GM12878 (cell line): ENCODE measurements around the gene BECN2. TPM values are rescaled to one million over a fixed set of nuclear protein-coding genes. Genes with fewer than 3 reads are reported as not detected.

Experiments used
- ATAC-seq: fragments of 200-7000 bp; cut with Tn5 transposase; 3 replicates; pipeline ENCODE4 v1.9.1; 2020; ENCODE audit warnings: mild to moderate bottlenecking, moderate library complexity
- BruUV-seq: library from RNA; stranded (reverse); fragments of 400-500 nt; replicated peaks from 2 replicates; lab custom pipeline; 2021; lab: Mats Ljungman, UMichigan
- CTCF ChIA-PET: fragments of 300-600 bp; sonication (Branson Sonifier 250); formaldehyde crosslinking; extraction: SDS; loops from one replicate; lab custom pipeline; 2021; ENCODE audit warnings: inconsistent platforms; lab: Yijun Ruan, JAX
- POLR2A ChIA-PET: fragments of 350-600 bp; formaldehyde crosslinking; extraction: SDS; loops from one replicate; lab custom pipeline; 2021; ENCODE audit warnings: inconsistent platforms; lab: Charles Lee
- RAD21 ChIA-PET: fragments of 300-600 bp; sonication (Branson Sonifier 250); formaldehyde crosslinking; loops from one replicate; lab custom pipeline; 2023; ENCODE audit warnings: antibody characterized with exemption; ENCODE audit not compliant: unreplicated experiment; lab: Charles Lee
- SMC1A ChIA-PET: fragments of 300-600 bp; sonication (Branson Sonifier 250); formaldehyde crosslinking; loops from one replicate; lab custom pipeline; 2023; ENCODE audit not compliant: unreplicated experiment, uncharacterized antibody; lab: Charles Lee
- DNase-seq: peaks from one replicate; pipeline ENCODE4 v3.0.0-alpha.2; 2011; ENCODE audit warnings: low read depth, low spot score
- FAIRE-seq: peaks from 3 replicates; lab custom pipeline; 2011; peaks lifted over from hg19 to GRCh38; lab: Jason Lieb, UNC
- H2AFZ ChIP-seq: 2 replicates; pipeline ENCODE4 v1.6.0; 2011; ENCODE audit warnings: low read depth, low read length, control low read depth; ENCODE audit not compliant: control insufficient read depth
- H3K27ac ChIP-seq: 2 replicates; pipeline ENCODE4 v1.5.1; 2011; ENCODE audit warnings: control low read depth; ENCODE audit not compliant: control insufficient read depth, insufficient read depth
- H3K27me3 ChIP-seq, 2 experiments: replicated peaks in 1 of 2; 2 replicates each; pipeline versions ENCODE4 v1.6.0 to v1.6.1; 2011; ENCODE audit warnings: low read length in 1 of 2; ENCODE audit not compliant: control insufficient read depth in 2 of 2, insufficient read depth in 2 of 2
- H3K36me3 ChIP-seq, 2 experiments: 2 replicates each; pipeline ENCODE4 v1.5.1; 2011; ENCODE audit warnings: low read length in 1 of 2; ENCODE audit not compliant: control insufficient read depth in 2 of 2, insufficient read depth in 2 of 2
- H3K4me1 ChIP-seq: 2 replicates; pipeline ENCODE4 v1.6.1; 2011; ENCODE audit warnings: mild to moderate bottlenecking, low read length, moderate library complexity, mixed read lengths; ENCODE audit not compliant: control insufficient read depth, insufficient read depth
- H3K4me2 ChIP-seq: 2 replicates; pipeline ENCODE4 v1.6.0; 2011; ENCODE audit warnings: control low read depth; ENCODE audit not compliant: control insufficient read depth, insufficient read depth
- H3K4me3 ChIP-seq: fragments of 200-600 bp; sonication (generic); 2 replicates; pipeline ENCODE4 v1.5.1; 2016
- H3K79me2 ChIP-seq: 2 replicates; pipeline ENCODE4 v1.6.0; 2011; ENCODE audit warnings: low read length; ENCODE audit not compliant: control insufficient read depth, insufficient read depth
- H3K9ac ChIP-seq: 2 replicates; pipeline ENCODE4 v1.8.0; 2011; ENCODE audit warnings: low read length, control low read depth, mixed read lengths; ENCODE audit not compliant: control insufficient read depth, insufficient read depth
- H3K9me3 ChIP-seq: replicated peaks from 3 replicates; pipeline ENCODE4 v1.5.1; 2011; ENCODE audit warnings: mild to moderate bottlenecking, low read length; ENCODE audit not compliant: control insufficient read depth, insufficient read depth
- H4K20me1 ChIP-seq: 2 replicates; pipeline ENCODE4 v1.6.0; 2011; ENCODE audit not compliant: control insufficient read depth, insufficient read depth
- FOXM1 ChIP-seq: IDR thresholded peaks from 2 replicates; pipeline ENCODE4 v1.6.1; 2012; ENCODE audit warnings: low read depth, mild to moderate bottlenecking, inconsistent platforms, low read length, moderate library complexity
- MLLT1 ChIP-seq: fragments of 450-650 bp; IDR thresholded peaks from 2 replicates; pipeline ENCODE4 v1.6.1; 2016; ENCODE audit warnings: mild to moderate bottlenecking
- MXI1 ChIP-seq: fragments of 150-350 bp; IDR thresholded peaks from 2 replicates; pipeline ENCODE4 v1.6.1; 2011; ENCODE audit warnings: low read depth, mild to moderate bottlenecking, inconsistent platforms, low read length, improper control_type of control experiment
- RELA ChIP-seq: fragments of 450-650 bp; IDR thresholded peaks from 2 replicates; pipeline ENCODE4 v1.8.0; 2014; ENCODE audit warnings: borderline replicate concordance; ENCODE audit not compliant: partially characterized antibody
- RELB ChIP-seq: fragments of 450-650 bp; IDR thresholded peaks from 2 replicates; pipeline ENCODE4 v1.6.1; 2017; ENCODE audit warnings: low read depth, mild to moderate bottlenecking, moderate library complexity
- TCF3 ChIP-seq: IDR thresholded peaks from 2 replicates; pipeline ENCODE4 v1.6.1; 2012; ENCODE audit warnings: low read depth, mild to moderate bottlenecking, low read length, borderline replicate concordance; ENCODE audit not compliant: insufficient read depth
- ZBTB33 ChIP-seq: fragments of 450-650 bp; IDR thresholded peaks from 2 replicates; pipeline ENCODE4 v1.6.1; 2017; ENCODE audit warnings: mild to moderate bottlenecking
- WGBS: methylation state at CpG from one replicate; pipeline ENCODE4 v1.1.6; 2016; ENCODE audit warnings: low lambda C conversion rate; ENCODE audit not compliant: insufficient replicate concordance, insufficient coverage; ENCODE audit errors: missing lambda C conversion rate; 5-methylcytosine and 5-hydroxymethylcytosine counted together
- in situ Hi-C: fragments of 300-500 bp; cut with MboI; formaldehyde crosslinking; loops from 9 replicates; pipeline ENCODE4 v1.14.3; 2018; ENCODE audit warnings: mixed read lengths
- intact Hi-C: fragments of 100-400 bp; cut with micrococcal nuclease; formaldehyde crosslinking; loops from one replicate; pipeline ENCODE4 v1.14.2; 2022; ENCODE audit not compliant: unreplicated experiment
- polyA plus RNA-seq, 11 experiments: library from polyadenylated mRNA; depleted of rRNA in 4 of 11; unstranded in 6 of 11; stranded (reverse) in 5 of 11; fragments of >200 nt; fragmentation: Nextera tagmentation in 4 of 11; fragmentation: Illumina TruSeq in 1 of 11; extraction: Ambion mirVana in 4 of 11; extraction: Trizol in 1 of 11; gene quantifications; 1 replicate in 1 of 11; 2 replicates in 10 of 11; pipeline versions ENCODE4 v1.2.1 to v1.2.3, GENCODE V29; 2011 to 2016; ENCODE audit warnings: inconsistent platforms in 2 of 11, missing spikeins in 2 of 11, low read depth in 1 of 11
- total RNA-seq, 4 experiments: library from RNA; depleted of rRNA in 3 of 4; stranded (reverse); fragments of >200 nt in 3 of 4; fragmentation: Illumina TruSeq in 1 of 4; extraction: Trizol in 1 of 4; gene quantifications; 2 replicates each; pipeline versions ENCODE4 v1.2.1 to v1.2.3, GENCODE V29; 2013 to 2021
- TF ChIP-seq, protein P1 (sequence below): fragments of 150-350 bp; IDR thresholded peaks from 2 replicates; pipeline ENCODE4 v1.6.1; 2016; ENCODE audit warnings: low read depth, low read length

The BECN2 gene
- total and polyA plus RNA-seq, 10 of the 15 experiments (the other 5 are each of a cell fraction or from before 2014, with no cell fraction given): not detected

- Histone ChIP-seq H3K4me3 (no peak overlapping the region), H3K36me3 (no peaks in the 10 kb centered on the region), H2AFZ (no peak overlapping the region), H3K9me3 (no peaks in the 10 kb centered on the region), H3K4me1 (no peaks in the 10 kb centered on the region), H3K79me2 (no peaks in the 10 kb centered on the region), H4K20me1 (no peaks in the 10 kb centered on the region), H3K27ac (no peak overlapping the region), H3K9ac (no peak overlapping the region), H3K27me3 (no peaks in the 10 kb centered on the region), H3K4me2 (no peak overlapping the region)
- ChIA-PET POLR2A (no interaction called here), CTCF (no interaction called here), SMC1A (no interaction called here), RAD21 (no interaction called here)
- intact Hi-C loops (no loop called here), in situ Hi-C loops (no loop called here)
- FAIRE-seq (no peak), ATAC-seq (no peak), DNase-seq (no peak)
- WGBS: 69% methylated on average over 17 of the region's 18 CpGs
- no TSS peak for BruUV-seq
- TF ChIP-seq MXI1: no peak
- no peak for TF ChIP-seq RELA
- TF ChIP-seq TCF3: no peak
- TF ChIP-seq RELB: no peak
- TF ChIP-seq, protein P1, sequence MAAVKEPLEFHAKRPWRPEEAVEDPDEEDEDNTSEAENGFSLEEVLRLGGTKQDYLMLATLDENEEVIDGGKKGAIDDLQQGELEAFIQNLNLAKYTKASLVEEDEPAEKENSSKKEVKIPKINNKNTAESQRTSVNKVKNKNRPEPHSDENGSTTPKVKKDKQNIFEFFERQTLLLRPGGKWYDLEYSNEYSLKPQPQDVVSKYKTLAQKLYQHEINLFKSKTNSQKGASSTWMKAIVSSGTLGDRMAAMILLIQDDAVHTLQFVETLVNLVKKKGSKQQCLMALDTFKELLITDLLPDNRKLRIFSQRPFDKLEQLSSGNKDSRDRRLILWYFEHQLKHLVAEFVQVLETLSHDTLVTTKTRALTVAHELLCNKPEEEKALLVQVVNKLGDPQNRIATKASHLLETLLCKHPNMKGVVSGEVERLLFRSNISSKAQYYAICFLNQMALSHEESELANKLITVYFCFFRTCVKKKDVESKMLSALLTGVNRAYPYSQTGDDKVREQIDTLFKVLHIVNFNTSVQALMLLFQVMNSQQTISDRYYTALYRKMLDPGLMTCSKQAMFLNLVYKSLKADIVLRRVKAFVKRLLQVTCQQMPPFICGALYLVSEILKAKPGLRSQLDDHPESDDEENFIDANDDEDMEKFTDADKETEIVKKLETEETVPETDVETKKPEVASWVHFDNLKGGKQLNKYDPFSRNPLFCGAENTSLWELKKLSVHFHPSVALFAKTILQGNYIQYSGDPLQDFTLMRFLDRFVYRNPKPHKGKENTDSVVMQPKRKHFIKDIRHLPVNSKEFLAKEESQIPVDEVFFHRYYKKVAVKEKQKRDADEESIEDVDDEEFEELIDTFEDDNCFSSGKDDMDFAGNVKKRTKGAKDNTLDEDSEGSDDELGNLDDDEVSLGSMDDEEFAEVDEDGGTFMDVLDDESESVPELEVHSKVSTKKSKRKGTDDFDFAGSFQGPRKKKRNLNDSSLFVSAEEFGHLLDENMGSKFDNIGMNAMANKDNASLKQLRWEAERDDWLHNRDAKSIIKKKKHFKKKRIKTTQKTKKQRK: no peak
- no peak for TF ChIP-seq ZBTB33
- TF ChIP-seq MLLT1: no peak
- no peak for TF ChIP-seq FOXM1
Measured at GRCh38 chr1:241979071-241979470, 21.5 kb downstream of the BECN2 start.
